Stimulated activated CD4-positive, alpha-beta T cell treated with anti-CD3 and anti-CD28 coated beads, Interleukin-15, amount 100 ng/mL, for 48 hours (primary cell): ENCODE data around the gene MRPL51.

Experiments used
- DNase-seq, 2 donors: peaks; one replicate each; pipeline ENCODE4 v3.0.0-alpha.2; 2020; ENCODE audit warnings: low read depth in 2 of 2

The MRPL51 gene

DNA sequence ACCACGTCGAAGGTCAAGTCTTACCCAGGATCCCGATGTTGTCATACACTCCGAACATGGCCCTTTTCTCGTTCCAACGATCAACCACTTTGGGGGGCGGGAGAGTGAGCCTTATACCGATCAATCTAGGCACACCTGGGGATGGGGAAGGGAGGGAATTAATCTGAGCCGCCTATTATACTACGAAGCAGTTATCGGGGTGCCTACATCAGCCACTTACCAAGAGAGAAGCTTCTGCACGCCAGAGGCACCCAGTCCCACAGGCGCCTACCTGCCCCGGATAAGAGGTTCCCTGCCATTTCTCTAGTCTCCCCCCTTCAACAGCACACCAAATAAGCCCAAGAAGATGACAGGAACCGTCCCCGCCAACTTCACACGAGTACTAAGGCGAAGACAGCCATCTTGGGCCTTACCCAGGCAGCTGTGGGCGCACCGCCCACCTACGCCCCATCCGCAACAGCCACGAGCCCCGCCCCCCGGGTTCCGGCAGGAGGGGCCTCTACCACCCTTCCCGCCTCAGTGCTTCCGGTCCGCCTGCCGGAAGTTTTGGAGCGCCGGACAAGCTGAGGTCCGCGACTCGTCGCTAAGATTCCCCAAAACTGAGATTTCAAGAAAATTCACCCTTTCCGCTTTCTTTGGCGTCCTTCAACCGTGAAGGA, at the start of gene MRPL51:
TSS of gene MRPL51 (minus strand) at position 425 of the 659 bp plus-strand sequence. CDS start at position 299, 126 bp downstream.
- DNase-seq: peak; percentile 95 to 96

DNA sequence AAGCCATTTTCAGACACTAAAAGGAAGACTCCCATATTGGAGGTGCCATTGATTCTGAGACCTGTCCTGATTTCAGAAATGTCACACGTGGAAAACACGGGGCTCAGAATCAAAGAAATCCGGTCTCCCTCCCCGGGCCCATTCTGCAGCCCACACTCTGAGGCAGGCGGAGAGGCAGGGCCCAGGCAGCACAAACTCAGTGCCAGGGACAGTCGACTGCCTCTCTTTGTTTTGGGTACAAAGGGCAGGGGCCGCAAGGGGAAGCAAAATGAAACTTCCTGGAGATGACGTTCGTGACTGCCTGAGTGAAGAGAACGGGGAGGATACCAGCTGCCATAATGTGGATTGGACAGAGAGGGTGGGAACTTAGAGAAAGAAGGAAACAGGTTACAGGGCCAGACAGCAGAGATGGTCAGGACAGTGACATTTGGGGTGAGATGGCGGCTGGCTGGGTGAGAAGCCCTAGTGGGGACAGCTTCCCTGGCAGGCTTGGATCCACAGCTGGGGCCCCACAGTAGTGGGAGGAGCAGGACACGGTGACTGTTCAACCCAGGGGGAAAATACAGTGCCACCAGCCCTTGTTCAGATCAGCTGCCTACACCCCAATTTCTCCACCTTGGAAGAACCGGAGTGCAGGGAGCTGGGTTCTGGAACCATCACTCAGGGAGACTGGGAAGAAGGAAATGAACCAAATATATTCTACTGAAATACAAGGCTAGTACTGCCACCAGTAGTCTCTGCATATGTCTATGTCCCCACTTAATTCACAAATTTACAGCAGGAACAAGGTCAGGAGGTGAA, 49.3 kb upstream of the MRPL51 start:
- DNase-seq: no peak

DNA sequence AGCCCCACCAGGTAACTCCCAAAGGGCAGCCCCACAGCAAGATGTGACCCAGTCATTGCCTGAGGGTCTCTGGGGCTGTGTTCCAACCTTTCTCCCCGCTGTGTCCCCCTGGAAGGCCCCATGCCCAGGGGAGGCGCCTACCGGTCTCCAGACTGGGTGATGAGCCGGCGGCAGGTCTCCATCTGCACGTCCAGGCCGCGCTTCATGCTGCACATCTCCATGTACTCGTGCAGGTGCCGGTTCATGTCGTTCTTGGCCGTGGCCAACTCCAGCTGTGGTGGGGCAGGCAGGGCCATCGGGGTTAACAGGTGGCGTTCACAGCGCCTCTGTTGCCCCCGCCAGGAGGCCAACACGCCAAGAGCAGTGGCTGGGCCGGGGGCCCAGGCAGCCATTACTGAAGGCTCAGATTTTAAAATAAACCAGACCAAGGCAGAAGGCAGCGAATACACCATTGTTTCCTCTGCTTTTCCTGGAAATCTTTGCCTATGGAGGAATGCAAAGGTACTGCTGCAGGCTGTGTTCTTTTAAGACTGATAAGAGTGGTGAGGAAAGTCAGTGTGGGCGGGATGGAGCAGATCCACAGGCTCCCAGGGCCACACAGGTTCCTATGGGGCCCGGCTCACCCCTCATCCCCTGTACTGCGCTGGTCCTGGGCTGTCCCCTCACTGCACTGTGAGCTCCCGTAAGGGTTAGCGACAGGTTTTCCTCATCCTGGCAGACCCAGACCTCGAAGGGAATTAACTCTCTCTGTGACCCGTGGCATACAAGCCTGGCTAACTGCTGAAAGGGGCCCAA, 48.5 kb upstream of the MRPL51 start:
- DNase-seq: no peak

DNA sequence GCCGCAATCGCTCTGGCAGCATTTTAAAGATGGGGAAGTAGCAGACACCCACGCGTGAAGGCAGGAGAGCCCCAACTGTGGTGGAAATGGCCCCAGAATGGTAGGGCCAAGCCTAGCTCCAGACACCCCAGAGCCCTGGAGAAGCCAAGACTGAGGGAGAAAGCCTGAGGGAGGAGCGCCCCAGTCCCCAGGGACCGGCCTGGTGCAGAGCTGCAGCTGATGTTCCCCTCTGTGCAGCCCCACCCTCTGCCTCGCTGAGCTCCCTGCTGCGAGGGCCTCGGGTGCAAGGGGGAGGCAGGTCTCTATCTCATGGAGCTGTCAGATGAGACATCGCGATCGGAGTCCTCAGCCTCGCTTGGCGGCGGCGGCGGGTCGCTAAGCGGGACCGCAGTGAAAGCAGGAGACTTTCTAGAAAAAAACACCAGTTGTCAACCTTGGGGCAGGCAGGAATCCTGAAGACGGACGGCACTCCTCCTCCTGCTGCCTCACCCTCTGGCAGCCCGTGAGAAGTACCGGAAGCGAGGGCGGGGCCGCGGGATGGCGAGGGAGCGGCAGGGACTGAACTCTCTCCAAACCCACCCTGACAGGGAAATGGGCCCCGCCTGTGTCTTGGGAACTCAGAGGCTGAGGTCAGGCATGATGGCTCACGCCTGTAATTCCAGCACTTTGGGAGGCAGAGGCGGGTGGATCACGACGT, 47.3 kb upstream of the MRPL51 start:
- DNase-seq: peak in 1 of 2 donors; percentile 22

DNA sequence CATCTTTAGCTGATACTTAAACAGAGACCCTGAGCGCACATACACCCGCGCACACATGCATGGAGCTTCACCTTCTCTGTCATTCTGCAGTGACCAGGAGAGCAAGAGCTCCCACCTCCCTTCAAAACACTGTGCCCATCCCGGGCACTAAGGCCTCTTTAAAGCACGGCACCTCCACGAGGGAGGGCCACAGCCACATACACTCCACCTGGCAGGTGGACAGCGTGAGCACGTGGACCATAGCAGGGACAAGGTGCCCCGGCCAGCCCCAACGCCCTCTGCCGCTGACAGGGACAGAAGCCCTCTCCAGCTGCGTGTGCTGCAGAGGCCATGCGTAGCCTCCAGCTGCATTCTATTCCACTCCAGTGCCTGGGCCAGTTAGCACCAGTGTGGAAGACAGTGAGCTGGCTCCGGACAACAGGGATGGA, 46.7 kb upstream of the MRPL51 start:
- DNase-seq: no peak

DNA sequence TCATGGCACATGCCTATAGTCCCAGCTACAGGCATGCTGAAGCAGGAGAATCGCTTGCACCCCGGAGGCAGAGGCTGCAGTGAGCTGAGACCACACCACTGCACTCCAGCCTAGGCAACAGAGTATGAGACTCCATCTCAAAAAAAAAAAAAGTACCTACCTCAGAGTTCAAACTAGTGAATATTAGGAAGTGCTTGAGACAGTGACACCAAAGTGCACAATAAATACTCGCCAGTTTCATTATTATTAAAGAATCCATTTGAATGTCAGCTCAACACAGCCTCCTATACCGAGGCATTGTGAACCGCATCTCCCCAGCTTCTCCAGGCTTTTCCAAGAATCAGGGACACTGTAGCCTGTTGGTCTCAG, 46.2 kb upstream of the MRPL51 start:
- DNase-seq: peak in 1 of 2 donors; percentile 14

DNA sequence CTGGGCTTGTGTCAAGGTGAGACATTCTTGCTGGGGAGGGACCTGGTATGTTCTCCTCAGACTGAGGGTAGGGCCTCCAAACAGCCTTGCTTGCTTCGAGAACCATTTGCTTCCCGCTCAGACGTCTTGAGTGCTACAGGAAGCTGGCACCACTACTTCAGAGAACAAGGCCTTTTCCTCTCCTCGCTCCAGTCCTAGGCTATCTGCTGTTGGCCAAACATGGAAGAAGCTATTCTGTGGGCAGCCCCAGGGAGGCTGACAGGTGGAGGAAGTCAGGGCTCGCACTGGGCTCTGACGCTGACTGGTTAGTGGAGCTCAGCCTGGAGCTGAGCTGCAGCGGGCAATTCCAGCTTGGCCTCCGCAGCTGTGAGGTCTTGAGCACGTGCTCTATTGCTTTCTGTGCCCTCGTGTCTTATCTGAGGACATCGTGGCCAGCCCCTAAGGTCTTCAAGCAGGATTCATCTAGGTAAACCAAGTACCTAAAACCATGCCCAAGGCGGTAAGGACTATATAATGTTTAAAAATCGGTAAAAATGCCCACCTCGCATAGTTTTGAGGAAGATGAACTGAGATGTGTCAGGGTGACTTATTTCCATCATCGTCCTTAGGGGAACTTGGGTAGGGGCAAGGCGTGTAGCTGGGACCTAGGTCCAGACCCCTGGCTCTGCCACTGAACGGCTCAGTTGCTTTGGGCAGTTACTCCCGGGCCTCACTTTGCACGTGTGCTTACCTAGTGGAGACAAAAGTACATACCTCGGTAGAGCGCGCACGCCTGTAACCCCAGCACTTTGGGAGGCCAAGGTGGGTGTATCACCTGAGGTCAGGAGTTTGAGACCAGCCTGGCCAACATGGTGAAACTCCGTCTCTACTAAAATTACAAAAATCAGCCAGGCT, 45.6 kb upstream of the MRPL51 start:
- peak in 1 of 2 donors; percentile 24 for DNase-seq

DNA sequence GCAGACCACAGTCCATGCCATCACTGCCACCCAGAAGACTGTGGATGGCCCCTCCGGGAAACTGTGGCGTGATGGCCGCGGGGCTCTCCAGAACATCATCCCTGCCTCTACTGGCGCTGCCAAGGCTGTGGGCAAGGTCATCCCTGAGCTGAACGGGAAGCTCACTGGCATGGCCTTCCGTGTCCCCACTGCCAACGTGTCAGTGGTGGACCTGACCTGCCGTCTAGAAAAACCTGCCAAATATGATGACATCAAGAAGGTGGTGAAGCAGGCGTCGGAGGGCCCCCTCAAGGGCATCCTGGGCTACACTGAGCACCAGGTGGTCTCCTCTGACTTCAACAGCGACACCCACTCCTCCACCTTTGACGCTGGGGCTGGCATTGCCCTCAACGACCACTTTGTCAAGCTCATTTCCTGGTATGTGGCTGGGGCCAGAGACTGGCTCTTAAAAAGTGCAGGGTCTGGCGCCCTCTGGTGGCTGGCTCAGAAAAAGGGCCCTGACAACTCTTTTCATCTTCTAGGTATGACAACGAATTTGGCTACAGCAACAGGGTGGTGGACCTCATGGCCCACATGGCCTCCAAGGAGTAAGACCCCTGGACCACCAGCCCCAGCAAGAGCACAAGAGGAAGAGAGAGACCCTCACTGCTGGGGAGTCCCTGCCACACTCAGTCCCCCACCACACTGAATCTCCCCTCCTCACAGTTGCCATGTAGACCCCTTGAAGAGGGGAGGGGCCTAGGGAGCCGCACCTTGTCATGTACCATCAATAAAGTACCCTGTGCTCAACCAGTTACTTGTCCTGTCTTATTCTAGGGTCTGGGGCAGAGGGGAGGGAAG, 44.7 kb upstream of the MRPL51 start:
- DNase-seq: peak; percentile 69 to 78

DNA sequence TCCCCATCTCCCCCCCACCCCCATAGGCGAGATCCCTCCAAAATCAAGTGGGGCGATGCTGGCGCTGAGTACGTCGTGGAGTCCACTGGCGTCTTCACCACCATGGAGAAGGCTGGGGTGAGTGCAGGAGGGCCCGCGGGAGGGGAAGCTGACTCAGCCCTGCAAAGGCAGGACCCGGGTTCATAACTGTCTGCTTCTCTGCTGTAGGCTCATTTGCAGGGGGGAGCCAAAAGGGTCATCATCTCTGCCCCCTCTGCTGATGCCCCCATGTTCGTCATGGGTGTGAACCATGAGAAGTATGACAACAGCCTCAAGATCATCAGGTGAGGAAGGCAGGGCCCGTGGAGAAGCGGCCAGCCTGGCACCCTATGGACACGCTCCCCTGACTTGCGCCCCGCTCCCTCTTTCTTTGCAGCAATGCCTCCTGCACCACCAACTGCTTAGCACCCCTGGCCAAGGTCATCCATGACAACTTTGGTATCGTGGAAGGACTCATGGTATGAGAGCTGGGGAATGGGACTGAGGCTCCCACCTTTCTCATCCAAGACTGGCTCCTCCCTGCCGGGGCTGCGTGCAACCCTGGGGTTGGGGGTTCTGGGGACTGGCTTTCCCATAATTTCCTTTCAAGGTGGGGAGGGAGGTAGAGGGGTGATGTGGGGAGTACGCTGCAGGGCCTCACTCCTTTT, 44.0 kb upstream of the MRPL51 start:
- DNase-seq: peak in 1 of 2 donors; percentile 15

DNA sequence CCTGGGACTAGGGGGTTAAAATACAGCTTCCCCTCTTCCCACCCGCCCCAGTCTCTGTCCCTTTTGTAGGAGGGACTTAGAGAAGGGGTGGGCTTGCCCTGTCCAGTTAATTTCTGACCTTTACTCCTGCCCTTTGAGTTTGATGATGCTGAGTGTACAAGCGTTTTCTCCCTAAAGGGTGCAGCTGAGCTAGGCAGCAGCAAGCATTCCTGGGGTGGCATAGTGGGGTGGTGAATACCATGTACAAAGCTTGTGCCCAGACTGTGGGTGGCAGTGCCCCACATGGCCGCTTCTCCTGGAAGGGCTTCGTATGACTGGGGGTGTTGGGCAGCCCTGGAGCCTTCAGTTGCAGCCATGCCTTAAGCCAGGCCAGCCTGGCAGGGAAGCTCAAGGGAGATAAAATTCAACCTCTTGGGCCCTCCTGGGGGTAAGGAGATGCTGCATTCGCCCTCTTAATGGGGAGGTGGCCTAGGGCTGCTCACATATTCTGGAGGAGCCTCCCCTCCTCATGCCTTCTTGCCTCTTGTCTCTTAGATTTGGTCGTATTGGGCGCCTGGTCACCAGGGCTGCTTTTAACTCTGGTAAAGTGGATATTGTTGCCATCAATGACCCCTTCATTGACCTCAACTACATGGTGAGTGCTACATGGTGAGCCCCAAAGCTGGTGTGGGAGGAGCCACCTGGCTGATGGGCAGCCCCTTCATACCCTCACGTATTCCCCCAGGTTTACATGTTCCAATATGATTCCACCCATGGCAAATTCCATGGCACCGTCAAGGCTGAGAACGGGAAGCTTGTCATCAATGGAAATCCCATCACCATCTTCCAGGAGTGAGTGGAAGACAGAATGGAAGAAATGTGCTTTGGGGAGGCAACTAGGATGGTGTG, 43.1 kb upstream of the MRPL51 start:
- no peak for DNase-seq

DNA sequence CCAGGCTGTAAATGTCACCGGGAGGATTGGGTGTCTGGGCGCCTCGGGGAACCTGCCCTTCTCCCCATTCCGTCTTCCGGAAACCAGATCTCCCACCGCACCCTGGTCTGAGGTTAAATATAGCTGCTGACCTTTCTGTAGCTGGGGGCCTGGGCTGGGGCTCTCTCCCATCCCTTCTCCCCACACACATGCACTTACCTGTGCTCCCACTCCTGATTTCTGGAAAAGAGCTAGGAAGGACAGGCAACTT, 42.6 kb upstream of the MRPL51 start:
- DNase-seq: no peak

DNA sequence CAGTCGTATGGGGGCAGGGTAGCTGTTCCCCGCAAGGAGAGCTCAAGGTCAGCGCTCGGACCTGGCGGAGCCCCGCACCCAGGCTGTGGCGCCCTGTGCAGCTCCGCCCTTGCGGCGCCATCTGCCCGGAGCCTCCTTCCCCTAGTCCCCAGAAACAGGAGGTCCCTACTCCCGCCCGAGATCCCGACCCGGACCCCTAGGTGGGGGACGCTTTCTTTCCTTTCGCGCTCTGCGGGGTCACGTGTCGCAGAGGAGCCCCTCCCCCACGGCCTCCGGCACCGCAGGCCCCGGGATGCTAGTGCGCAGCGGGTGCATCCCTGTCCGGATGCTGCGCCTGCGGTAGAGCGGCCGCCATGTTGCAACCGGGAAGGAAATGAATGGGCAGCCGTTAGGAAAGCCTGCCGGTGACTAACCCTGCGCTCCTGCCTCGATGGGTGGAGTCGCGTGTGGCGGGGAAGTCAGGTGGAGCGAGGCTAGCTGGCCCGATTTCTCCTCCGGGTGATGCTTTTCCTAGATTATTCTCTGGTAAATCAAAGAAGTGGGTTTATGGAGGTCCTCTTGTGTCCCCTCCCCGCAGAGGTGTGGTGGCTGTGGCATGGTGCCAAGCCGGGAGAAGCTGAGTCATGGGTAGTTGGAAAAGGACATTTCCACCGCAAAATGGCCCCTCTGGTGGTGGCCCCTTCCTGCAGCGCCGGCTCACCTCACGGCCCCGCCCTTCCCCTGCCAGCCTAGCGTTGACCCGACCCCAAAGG, 42.1 kb upstream of the MRPL51 start:
- peak; percentile 66 to 72 for DNase-seq

DNA sequence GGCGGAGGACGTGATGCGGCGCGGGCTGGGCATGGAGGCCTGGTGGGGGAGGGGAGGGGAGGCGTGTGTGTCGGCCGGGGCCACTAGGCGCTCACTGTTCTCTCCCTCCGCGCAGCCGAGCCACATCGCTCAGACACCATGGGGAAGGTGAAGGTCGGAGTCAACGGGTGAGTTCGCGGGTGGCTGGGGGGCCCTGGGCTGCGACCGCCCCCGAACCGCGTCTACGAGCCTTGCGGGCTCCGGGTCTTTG, 41.6 kb upstream of the MRPL51 start:
- DNase-seq: no peak

DNA sequence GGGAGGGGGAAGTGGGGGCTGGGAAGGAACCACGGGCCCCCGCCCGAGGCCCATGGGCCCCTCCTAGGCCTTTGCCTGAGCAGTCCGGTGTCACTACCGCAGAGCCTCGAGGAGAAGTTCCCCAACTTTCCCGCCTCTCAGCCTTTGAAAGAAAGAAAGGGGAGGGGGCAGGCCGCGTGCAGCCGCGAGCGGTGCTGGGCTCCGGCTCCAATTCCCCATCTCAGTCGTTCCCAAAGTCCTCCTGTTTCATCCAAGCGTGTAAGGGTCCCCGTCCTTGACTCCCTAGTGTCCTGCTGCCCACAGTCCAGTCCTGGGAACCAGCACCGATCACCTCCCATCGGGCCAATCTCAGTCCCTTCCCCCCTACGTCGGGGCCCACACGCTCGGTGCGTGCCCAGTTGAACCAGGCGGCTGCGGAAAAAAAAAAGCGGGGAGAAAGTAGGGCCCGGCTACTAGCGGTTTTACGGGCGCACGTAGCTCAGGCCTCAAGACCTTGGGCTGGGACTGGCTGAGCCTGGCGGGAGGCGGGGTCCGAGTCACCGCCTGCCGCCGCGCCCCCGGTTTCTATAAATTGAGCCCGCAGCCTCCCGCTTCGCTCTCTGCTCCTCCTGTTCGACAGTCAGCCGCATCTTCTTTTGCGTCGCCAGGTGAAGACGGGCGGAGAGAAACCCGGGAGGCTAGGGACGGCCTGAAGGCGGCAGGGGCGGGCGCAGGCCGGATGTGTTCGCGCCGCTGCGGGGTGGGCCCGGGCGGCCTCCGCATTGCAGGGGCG, 41.0 kb upstream of the MRPL51 start, which contains the start of gene GAPDH:
TSS of gene GAPDH (plus strand) at position 595 of the 772 bp plus-strand sequence. CDS start 316 bp downstream, outside the sequence.
- peak; percentile 87 for DNase-seq

DNA sequence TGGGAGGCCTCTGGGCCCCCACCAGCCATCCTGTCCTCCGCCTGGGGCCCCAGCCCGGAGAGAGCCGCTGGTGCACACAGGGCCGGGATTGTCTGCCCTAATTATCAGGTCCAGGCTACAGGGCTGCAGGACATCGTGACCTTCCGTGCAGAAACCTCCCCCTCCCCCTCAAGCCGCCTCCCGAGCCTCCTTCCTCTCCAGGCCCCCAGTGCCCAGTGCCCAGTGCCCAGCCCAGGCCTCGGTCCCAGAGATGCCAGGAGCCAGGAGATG, 40.5 kb upstream of the MRPL51 start:
- no peak for DNase-seq

DNA sequence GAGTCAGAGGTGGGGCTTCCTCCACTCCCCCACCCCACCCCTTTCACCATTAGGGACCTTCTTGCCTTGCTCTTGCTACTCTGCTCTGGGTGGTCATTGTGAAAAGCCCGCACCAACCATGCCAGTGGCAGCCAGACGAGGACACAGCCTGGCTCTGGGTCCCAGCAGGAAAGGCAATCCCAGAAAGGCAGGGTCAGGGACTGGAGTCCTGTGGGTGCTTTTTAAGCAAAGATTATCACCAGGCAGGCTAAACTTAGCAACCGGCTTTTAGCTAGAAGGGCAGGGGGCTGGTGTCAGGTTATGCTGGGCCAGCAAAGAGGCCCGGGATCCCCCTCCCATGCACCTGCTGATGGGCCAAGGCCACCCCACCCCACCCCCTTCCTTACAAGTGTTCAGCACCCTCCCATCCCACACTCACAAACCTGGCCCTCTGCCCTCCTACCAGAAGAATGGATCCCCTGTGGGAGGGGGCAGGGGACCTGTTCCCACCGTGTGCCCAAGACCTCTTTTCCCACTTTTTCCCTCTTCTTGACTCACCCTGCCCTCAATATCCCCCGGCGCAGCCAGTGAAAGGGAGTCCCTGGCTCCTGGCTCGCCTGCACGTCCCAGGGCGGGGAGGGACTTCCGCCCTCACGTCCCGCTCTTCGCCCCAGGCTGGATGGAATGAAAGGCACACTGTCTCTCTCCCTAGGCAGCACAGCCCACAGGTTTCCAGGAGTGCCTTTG, 40.0 kb upstream of the MRPL51 start:
- DNase-seq: peak in 1 of 2 donors; percentile 34
